Vagina (tissue), 2 donors: ENCODE results near the gene DST.

Source experiments
- POLR2A ChIP-seq, 2 donors: fragments of 450-650 bp; IDR thresholded peaks; one replicate each; pipeline ENCODE4 v1.6.1; 2017; ENCODE audit warnings: antibody characterized with exemption in 2 of 2, mild to moderate bottlenecking in 2 of 2, moderate library complexity in 2 of 2
- POLR2AphosphoS5 ChIP-seq, 2 donors: sonication (generic); formaldehyde crosslinking; IDR thresholded peaks; one replicate each; pipeline ENCODE4 v1.9.0; 2017; ENCODE audit warnings: antibody characterized with exemption in 2 of 2, mild to moderate bottlenecking in 2 of 2, low read depth in 1 of 2; ENCODE audit not compliant: insufficient read depth in 1 of 2
- TF ChIP-seq, protein P1 (sequence below), 3 experiments: fragments of 450-650 bp in 2 of 3; fragments of 200-600 bp in 1 of 3; sonication (generic) in 1 of 3; IDR thresholded peaks; one replicate each; pipeline ENCODE4 v1.5.1; 2017 to 2019; ENCODE audit warnings: antibody characterized with exemption in 3 of 3, mild to moderate bottlenecking in 2 of 3, moderate library complexity in 2 of 3

DNA sequence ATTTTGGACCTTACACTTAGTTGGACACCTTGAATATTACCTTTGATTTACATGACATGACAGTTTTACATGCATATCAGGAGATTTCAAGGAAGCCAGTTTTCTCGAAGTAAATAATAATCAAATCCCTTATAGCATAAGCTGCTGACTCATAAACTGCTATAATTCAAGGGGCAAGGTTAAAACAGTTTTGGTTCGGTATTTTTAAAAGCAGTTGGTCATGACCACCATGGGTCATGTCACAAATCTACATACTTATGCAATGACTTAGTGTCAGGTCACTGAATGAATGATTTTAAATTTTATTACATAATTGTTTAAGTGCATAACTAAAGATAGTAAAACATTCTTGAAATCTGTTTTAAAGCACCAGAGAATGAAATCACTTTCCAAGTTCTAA is 158.0 kb downstream of the DST start:
- TF ChIP-seq, protein P1, sequence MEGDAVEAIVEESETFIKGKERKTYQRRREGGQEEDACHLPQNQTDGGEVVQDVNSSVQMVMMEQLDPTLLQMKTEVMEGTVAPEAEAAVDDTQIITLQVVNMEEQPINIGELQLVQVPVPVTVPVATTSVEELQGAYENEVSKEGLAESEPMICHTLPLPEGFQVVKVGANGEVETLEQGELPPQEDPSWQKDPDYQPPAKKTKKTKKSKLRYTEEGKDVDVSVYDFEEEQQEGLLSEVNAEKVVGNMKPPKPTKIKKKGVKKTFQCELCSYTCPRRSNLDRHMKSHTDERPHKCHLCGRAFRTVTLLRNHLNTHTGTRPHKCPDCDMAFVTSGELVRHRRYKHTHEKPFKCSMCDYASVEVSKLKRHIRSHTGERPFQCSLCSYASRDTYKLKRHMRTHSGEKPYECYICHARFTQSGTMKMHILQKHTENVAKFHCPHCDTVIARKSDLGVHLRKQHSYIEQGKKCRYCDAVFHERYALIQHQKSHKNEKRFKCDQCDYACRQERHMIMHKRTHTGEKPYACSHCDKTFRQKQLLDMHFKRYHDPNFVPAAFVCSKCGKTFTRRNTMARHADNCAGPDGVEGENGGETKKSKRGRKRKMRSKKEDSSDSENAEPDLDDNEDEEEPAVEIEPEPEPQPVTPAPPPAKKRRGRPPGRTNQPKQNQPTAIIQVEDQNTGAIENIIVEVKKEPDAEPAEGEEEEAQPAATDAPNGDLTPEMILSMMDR (IDR thresholded peaks at IDR 0.05) = no peak
- no peak for TF ChIP-seq POLR2A (IDR thresholded peaks at IDR 0.05)
- TF ChIP-seq POLR2AphosphoS5 (IDR thresholded peaks at IDR 0.05; ENCODE audit: insufficient read depth in 1 of 2, low read depth in 1 of 2) = no peak
